ENCODE results near the gene ACTR2.

ACTR2 gene

DNA sequence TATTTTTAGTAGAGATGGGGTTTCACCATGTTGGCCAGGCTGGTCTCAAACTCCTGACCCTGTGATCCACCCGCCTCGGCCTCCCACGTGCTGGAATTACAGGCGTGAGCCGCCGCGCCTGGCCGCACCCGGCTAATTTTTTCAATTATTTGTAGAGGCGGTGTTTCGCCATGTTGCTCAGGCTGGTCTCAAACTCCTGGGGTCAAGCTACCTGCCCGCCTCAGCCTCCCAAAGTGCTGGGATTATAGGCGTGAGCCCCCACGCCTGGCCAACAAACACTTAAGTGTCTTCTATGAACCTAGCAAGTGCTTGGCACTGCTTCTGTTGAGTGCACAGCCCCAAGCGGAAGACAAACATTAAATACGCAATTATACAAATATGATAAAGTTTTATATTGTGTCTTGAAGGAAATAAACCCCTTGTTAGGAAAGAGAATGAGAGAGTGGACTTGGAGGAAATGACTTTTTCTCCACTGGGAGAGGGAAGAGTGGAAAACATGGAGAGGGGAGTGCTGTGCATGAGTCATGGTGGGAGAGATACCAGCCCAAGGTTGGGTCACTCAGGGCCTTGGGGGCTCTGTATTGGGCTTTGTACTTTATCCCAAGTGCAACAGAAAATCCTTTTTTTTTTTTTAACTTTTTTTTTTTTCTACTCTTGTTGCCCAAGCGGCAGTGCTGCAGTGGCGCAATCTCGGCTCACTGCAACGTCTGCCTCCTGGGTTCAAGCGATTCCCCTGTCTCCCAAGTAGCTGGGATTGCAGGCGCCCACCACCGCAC lies 41.4 kb upstream of the ACTR2 start:
- Histone ChIP-seq H3K36me3 (ENCODE audit: low read length) (no peaks in the 10 kb centered on the region), H3F3A (ENCODE audit: insufficient read depth) (no peaks in the 10 kb centered on the region), H3K9ac (ENCODE audit: low read length) (no peak overlapping the region), H3K4me3 (ENCODE audit: insufficient read depth, low read length, poor library complexity, severe bottlenecking) (no peak overlapping the region), H3K27me3 (ENCODE audit: low read length) (no peaks in the 10 kb centered on the region), H3K79me2 (ENCODE audit: insufficient read depth, low read length) (no peaks in the 10 kb centered on the region), H3K9me3 (ENCODE audit: insufficient read depth, low read length) (no peaks in the 10 kb centered on the region), H3K9me2 (replicated peaks; ENCODE audit: insufficient read depth, low read length) (no peaks in the 10 kb centered on the region), H3K27ac (ENCODE audit: low read depth, low read length) (no peak overlapping the region), H2AFZ (ENCODE audit: low read depth, low read length, severe bottlenecking) (no peak overlapping the region), H3K4me2 (ENCODE audit: low read depth, low read length, poor library complexity, severe bottlenecking) (no peak overlapping the region), H4K20me1 (ENCODE audit: low read depth, low read length) (no peaks in the 10 kb centered on the region)
- no peak for TF ChIP-seq EZH2phosphoT487 (conservative IDR thresholded peaks at IDR 0.05; ENCODE audit: low read length)
- TF ChIP-seq, protein P1, sequence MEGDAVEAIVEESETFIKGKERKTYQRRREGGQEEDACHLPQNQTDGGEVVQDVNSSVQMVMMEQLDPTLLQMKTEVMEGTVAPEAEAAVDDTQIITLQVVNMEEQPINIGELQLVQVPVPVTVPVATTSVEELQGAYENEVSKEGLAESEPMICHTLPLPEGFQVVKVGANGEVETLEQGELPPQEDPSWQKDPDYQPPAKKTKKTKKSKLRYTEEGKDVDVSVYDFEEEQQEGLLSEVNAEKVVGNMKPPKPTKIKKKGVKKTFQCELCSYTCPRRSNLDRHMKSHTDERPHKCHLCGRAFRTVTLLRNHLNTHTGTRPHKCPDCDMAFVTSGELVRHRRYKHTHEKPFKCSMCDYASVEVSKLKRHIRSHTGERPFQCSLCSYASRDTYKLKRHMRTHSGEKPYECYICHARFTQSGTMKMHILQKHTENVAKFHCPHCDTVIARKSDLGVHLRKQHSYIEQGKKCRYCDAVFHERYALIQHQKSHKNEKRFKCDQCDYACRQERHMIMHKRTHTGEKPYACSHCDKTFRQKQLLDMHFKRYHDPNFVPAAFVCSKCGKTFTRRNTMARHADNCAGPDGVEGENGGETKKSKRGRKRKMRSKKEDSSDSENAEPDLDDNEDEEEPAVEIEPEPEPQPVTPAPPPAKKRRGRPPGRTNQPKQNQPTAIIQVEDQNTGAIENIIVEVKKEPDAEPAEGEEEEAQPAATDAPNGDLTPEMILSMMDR (IDR thresholded peaks at IDR 0.05; ENCODE audit: insufficient read depth, low read length, poor library complexity, severe bottlenecking), result no peak

DNA sequence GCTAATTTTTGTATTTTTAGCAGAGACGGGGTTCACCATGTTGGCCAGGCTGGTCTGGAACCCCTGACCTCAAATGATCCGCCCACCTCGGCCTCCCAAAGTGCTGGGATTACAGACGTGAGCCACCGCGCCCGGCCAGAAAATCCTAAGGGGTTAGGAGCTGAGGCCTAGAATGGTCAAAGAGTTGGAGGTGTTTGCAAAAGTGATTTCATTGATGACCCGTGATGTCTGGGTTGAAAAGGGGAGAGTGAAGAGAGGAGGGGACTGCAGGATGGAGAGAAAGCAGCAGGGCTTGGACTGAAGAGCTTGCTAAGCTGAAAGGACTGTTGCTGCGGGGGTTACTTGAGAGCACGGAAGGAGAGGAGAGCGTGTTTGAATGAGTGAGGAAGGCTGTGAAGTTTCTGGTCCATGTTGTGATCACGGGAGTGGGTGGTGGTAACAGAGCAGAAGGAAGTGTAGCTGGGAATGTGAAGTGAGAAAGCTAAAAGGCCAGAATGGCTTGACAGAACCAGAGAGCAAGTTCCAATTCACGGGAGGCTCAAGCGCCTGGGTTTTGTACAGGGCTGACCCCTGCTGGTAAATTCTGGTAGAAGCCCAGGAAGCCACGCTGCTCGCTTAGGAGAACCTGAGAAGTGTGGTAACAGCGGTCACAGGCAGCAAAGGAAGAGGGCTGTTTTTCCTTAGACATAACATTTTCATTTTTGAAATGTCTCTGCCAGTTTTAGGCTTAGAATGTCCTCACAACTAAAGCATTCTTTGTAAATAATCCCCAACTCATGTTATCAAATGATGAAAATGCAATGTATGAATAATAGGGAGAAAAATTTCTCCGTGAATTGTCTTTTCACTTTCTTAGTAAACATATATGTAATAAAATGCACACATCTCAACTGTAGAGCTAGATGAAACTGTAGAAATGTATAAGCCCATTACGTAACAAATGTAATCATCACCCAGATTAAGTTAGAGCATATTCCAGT lies 40.5 kb upstream of the ACTR2 start:
- H3F3A ChIP-seq (ENCODE audit: insufficient read depth), result no peaks in the 10 kb centered on the region
- H3K79me2 ChIP-seq (ENCODE audit: insufficient read depth, low read length), result no peaks in the 10 kb centered on the region
- H4K20me1 ChIP-seq (ENCODE audit: low read depth, low read length), result no peaks in the 10 kb centered on the region
- no peak overlapping the region for H3K27ac ChIP-seq (ENCODE audit: low read depth, low read length)
- H3K9me3 ChIP-seq (ENCODE audit: insufficient read depth, low read length), result no peaks in the 10 kb centered on the region
- H3K4me3 ChIP-seq (ENCODE audit: insufficient read depth, low read length, poor library complexity, severe bottlenecking), result no peak overlapping the region
- no peak overlapping the region for H3K4me2 ChIP-seq (ENCODE audit: low read depth, low read length, poor library complexity, severe bottlenecking)
- H3K36me3 ChIP-seq (ENCODE audit: low read length), result no peaks in the 10 kb centered on the region
- H3K27me3 ChIP-seq (ENCODE audit: low read length), result no peaks in the 10 kb centered on the region
- H3K9me2 ChIP-seq (replicated peaks; ENCODE audit: insufficient read depth, low read length), result no peaks in the 10 kb centered on the region
- H2AFZ ChIP-seq (ENCODE audit: low read depth, low read length, severe bottlenecking), result no peak overlapping the region
- no peak overlapping the region for H3K9ac ChIP-seq (ENCODE audit: low read length)
- TF ChIP-seq, protein P1 (IDR thresholded peaks at IDR 0.05; ENCODE audit: insufficient read depth, low read length, poor library complexity, severe bottlenecking), result peak; percentile 51
- TF ChIP-seq EZH2phosphoT487 (conservative IDR thresholded peaks at IDR 0.05; ENCODE audit: low read length), result no peak

DNA sequence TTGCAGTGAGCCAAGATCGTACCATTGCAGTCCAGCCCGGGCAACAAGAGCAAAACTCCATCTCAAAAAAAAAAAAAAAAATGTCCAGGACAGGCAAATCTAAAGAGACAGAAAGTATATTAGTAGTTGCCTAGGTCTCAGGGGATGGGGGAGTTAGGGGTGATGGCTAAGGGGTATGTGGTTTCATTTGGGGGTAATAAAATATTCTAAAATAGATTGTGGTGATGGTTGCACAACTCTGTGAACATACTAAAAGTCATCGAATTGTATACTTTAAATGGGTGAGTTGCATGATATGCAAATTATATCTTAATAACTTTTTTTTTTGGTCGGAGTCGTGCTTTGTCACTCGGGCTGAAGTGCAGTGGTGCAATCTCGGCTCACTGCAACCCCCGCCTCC lies 34.2 kb upstream of the ACTR2 start:
- Histone ChIP-seq H3K4me3 (ENCODE audit: insufficient read depth, low read length, poor library complexity, severe bottlenecking) (no peak overlapping the region), H3K4me2 (ENCODE audit: low read depth, low read length, poor library complexity, severe bottlenecking) (no peak overlapping the region), H3K9me3 (ENCODE audit: insufficient read depth, low read length) (no peaks in the 10 kb centered on the region), H3K27me3 (ENCODE audit: low read length) (no peaks in the 10 kb centered on the region), H4K20me1 (ENCODE audit: low read depth, low read length) (no peaks in the 10 kb centered on the region), H2AFZ (ENCODE audit: low read depth, low read length, severe bottlenecking) (no peak overlapping the region), H3K27ac (ENCODE audit: low read depth, low read length) (no peak overlapping the region), H3F3A (ENCODE audit: insufficient read depth) (no peaks in the 10 kb centered on the region), H3K9ac (ENCODE audit: low read length) (no peak overlapping the region), H3K9me2 (replicated peaks; ENCODE audit: insufficient read depth, low read length) (no peaks in the 10 kb centered on the region), H3K79me2 (ENCODE audit: insufficient read depth, low read length) (no peaks in the 10 kb centered on the region), H3K36me3 (ENCODE audit: low read length) (no peaks in the 10 kb centered on the region)
- TF ChIP-seq, protein P1 (IDR thresholded peaks at IDR 0.05; ENCODE audit: insufficient read depth, low read length, poor library complexity, severe bottlenecking), result no peak
- no peak for TF ChIP-seq EZH2phosphoT487 (conservative IDR thresholded peaks at IDR 0.05; ENCODE audit: low read length)

All from SU-DHL-6 (cell line).